ENCODE measurements around the gene TNFRSF14. TPM values are rescaled to one million over a fixed set of nuclear protein-coding genes. Genes with fewer than 3 reads are reported as not detected.

The TNFRSF14 gene
- total and polyA plus RNA-seq, 9 of the 15 experiments (the other 6 are each of a cell fraction or from before 2014, with no cell fraction given) = 0.11 to 2.3 (median 0.68) TPM; not detected in 2

- TF ChIP-seq ZNF518B (CRISPR knock-in tag; IDR thresholded peaks at IDR 0.05) (no peak), FOXP1 (CRISPR knock-in tag; IDR thresholded peaks at IDR 0.05) (no peak), HDAC8 (tag; IDR thresholded peaks at IDR 0.05) (no peak), SAP30 (IDR thresholded peaks at IDR 0.05; ENCODE audit: borderline replicate concordance, insufficient read depth, low read depth, low read length, poor library complexity, severe bottlenecking) (peak; percentile 47), ZBTB9 (CRISPR knock-in tag; IDR thresholded peaks at IDR 0.05) (no peak), FOXP4 (CRISPR knock-in tag; IDR thresholded peaks at IDR 0.05; ENCODE audit: borderline replicate concordance) (peak; percentile 72; the same call in 1 of the 2 replicates), FIP1L1 (IDR thresholded peaks at IDR 0.05; ENCODE audit: low read depth, low read length, poor library complexity, severe bottlenecking) (peak; percentile 68), ZKSCAN1 (IDR thresholded peaks at IDR 0.05; ENCODE audit: low read depth, low read length) (no peak), GABPB2 (CRISPR knock-in tag; conservative IDR thresholded peaks at IDR 0.05) (no peak), ZBTB1 (CRISPR knock-in tag; IDR thresholded peaks at IDR 0.05; ENCODE audit: borderline replicate concordance, low read depth) (peak; percentile 90), ZNF217 (CRISPR knock-in tag; IDR thresholded peaks at IDR 0.05) (no peak), ZNF253 (CRISPR knock-in tag; conservative IDR thresholded peaks at IDR 0.05) (no peak), CBX5 (IDR thresholded peaks at IDR 0.05; ENCODE audit: borderline replicate concordance, low read depth) (no peak), CBX3 (IDR thresholded peaks at IDR 0.05; ENCODE audit: borderline replicate concordance in 1 of 2, low read length in 2 of 2) (0 out of 3 replicates have a peak, but pooled peaks of 1 of the 2 experiments have one; percentile 13)
- TF ChIP-seq, protein P1, sequence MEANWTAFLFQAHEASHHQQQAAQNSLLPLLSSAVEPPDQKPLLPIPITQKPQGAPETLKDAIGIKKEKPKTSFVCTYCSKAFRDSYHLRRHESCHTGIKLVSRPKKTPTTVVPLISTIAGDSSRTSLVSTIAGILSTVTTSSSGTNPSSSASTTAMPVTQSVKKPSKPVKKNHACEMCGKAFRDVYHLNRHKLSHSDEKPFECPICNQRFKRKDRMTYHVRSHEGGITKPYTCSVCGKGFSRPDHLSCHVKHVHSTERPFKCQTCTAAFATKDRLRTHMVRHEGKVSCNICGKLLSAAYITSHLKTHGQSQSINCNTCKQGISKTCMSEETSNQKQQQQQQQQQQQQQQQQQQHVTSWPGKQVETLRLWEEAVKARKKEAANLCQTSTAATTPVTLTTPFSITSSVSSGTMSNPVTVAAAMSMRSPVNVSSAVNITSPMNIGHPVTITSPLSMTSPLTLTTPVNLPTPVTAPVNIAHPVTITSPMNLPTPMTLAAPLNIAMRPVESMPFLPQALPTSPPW (CRISPR knock-in tag; IDR thresholded peaks at IDR 0.05) = peak; percentile 27; the same call in 1 of the 2 replicates
- TF ChIP-seq, protein P2, sequence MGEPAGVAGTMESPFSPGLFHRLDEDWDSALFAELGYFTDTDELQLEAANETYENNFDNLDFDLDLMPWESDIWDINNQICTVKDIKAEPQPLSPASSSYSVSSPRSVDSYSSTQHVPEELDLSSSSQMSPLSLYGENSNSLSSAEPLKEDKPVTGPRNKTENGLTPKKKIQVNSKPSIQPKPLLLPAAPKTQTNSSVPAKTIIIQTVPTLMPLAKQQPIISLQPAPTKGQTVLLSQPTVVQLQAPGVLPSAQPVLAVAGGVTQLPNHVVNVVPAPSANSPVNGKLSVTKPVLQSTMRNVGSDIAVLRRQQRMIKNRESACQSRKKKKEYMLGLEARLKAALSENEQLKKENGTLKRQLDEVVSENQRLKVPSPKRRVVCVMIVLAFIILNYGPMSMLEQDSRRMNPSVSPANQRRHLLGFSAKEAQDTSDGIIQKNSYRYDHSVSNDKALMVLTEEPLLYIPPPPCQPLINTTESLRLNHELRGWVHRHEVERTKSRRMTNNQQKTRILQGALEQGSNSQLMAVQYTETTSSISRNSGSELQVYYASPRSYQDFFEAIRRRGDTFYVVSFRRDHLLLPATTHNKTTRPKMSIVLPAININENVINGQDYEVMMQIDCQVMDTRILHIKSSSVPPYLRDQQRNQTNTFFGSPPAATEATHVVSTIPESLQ (CRISPR knock-in tag; IDR thresholded peaks at IDR 0.05) = no peak
Measured at GRCh38 chr1:2543543-2544092, 12.6 kb upstream of the TNFRSF14 start (continued).
